CD14-positive monocyte (primary cell): ENCODE measurements around the gene MEIOSIN. TPM values are rescaled to one million over a fixed set of nuclear protein-coding genes. Genes with fewer than 3 reads are reported as not detected.

Experiments
- DNase-seq, 3 donors: peaks; one replicate each; pipeline ENCODE4 v3.0.0-alpha.2; 2011 to 2022
- H2AFZ ChIP-seq: 2 replicates; pipeline ENCODE4 v1.6.0; 2012; ENCODE audit warnings: mild to moderate bottlenecking, low read depth, low read length, inconsistent platforms; ENCODE audit not compliant: insufficient read depth, poor library complexity, severe bottlenecking
- H3K27ac ChIP-seq, 2 donors: 1 replicate in 1 of 2; 2 replicates in 1 of 2; pipeline ENCODE4 v1.5.1; 2012 to 2013; ENCODE audit warnings: low read length in 2 of 2, control low read depth in 1 of 2, inconsistent platforms in 1 of 2, low read depth in 1 of 2, mild to moderate bottlenecking in 1 of 2
- H3K27me3 ChIP-seq, 2 donors: one replicate each; pipeline versions ENCODE4 v1.6.0 to v1.6.1; 2011 to 2013; ENCODE audit warnings: low read length in 2 of 2; ENCODE audit not compliant: control insufficient read depth in 2 of 2, insufficient read depth in 2 of 2
- H3K36me3 ChIP-seq, 2 donors: replicated peaks in 1 of 2; 1 replicate in 1 of 2; 2 replicates in 1 of 2; pipeline versions ENCODE4 v1.5.1 to v1.6.1; 2012 to 2013; ENCODE audit warnings: low read length in 2 of 2, control low read depth in 1 of 2, inconsistent platforms in 1 of 2, mild to moderate bottlenecking in 1 of 2; ENCODE audit not compliant: insufficient read depth in 2 of 2, control insufficient read depth in 1 of 2
- H3K4me1 ChIP-seq, 2 donors: 1 replicate in 1 of 2; 2 replicates in 1 of 2; pipeline versions ENCODE4 v1.5.1 to v1.6.1; 2012 to 2013; ENCODE audit warnings: low read length in 2 of 2, control low read depth in 1 of 2, inconsistent platforms in 1 of 2, mild to moderate bottlenecking in 1 of 2, moderate library complexity in 1 of 2; ENCODE audit not compliant: insufficient read depth in 2 of 2, control insufficient read depth in 1 of 2
- H3K4me2 ChIP-seq: replicated peaks from 2 replicates; pipeline ENCODE3; 2012; ENCODE audit warnings: low read length, moderate library complexity, mild to moderate bottlenecking; ENCODE audit not compliant: poor library complexity, severe bottlenecking; ENCODE audit errors: extremely low read depth
- H3K4me3 ChIP-seq, 3 experiments: fragments of 200-600 bp in 1 of 3; sonication (generic) in 1 of 3; replicated peaks in 1 of 3; 1 replicate in 2 of 3; 2 replicates in 1 of 3; pipeline ENCODE4 v1.5.1; 2011 to 2013; ENCODE audit warnings: low read length in 3 of 3, mild to moderate bottlenecking in 3 of 3, control low read depth in 2 of 3, low read depth in 2 of 3, inconsistent platforms in 1 of 3, moderate library complexity in 1 of 3
- H3K79me2 ChIP-seq: 2 replicates; pipeline ENCODE4 v1.6.0; 2012; ENCODE audit warnings: mild to moderate bottlenecking, control low read depth, inconsistent platforms, low read length, moderate library complexity; ENCODE audit not compliant: insufficient read depth
- H3K9ac ChIP-seq: 2 replicates; pipeline ENCODE4 v1.6.0; 2017; ENCODE audit warnings: low read length, mild to moderate bottlenecking; ENCODE audit not compliant: insufficient read depth, poor library complexity, severe bottlenecking
- H3K9me3 ChIP-seq, 2 donors: replicated peaks in 1 of 2; 1 replicate in 1 of 2; 2 replicates in 1 of 2; pipeline versions ENCODE4 v1.5.1 to v1.6.1; 2012 to 2013; ENCODE audit warnings: low read length in 2 of 2, control low read depth in 1 of 2; ENCODE audit not compliant: control insufficient read depth in 1 of 2, insufficient read depth in 1 of 2
- H4K20me1 ChIP-seq: 2 replicates; pipeline ENCODE4 v1.6.0; 2012; ENCODE audit warnings: mild to moderate bottlenecking, low read length, control low read depth, moderate library complexity; ENCODE audit not compliant: insufficient read depth
- H3K27ac Mint-ChIP-seq, 7 donors: one replicate each; pipeline ENCODE4 v1.8.0; 2020; ENCODE audit warnings: mild to moderate bottlenecking in 7 of 7, mixed read lengths in 7 of 7, moderate library complexity in 6 of 7, inconsistent platforms in 2 of 7
- H3K27me3 Mint-ChIP-seq, 3 donors: one replicate each; pipeline ENCODE4 v1.8.0; 2021 to 2022; ENCODE audit warnings: low read depth in 3 of 3, mild to moderate bottlenecking in 3 of 3, mixed read lengths in 3 of 3, moderate library complexity in 3 of 3, inconsistent platforms in 1 of 3
- H3K36me3 Mint-ChIP-seq, 2 donors: one replicate each; pipeline ENCODE4 v1.8.0; 2020; ENCODE audit warnings: mixed read lengths in 2 of 2, inconsistent platforms in 1 of 2, mild to moderate bottlenecking in 1 of 2
- H3K4me1 Mint-ChIP-seq: one replicate; pipeline ENCODE4 v1.8.0; 2020; ENCODE audit warnings: mild to moderate bottlenecking, mixed read lengths
- H3K4me3 Mint-ChIP-seq, 2 donors: one replicate each; pipeline ENCODE4 v1.8.0; 2020; ENCODE audit warnings: mild to moderate bottlenecking in 2 of 2, mixed read lengths in 2 of 2, moderate library complexity in 1 of 2
- H3K9me3 Mint-ChIP-seq, 7 donors: one replicate each; pipeline ENCODE4 v1.8.0; 2020 to 2022; ENCODE audit warnings: mixed read lengths in 7 of 7, mild to moderate bottlenecking in 6 of 7, moderate library complexity in 6 of 7, inconsistent platforms in 2 of 7
- CTCF ChIP-seq: fragments of 200-600 bp; IDR thresholded peaks from one replicate; pipeline ENCODE4 v1.8.0; 2022; ENCODE audit warnings: antibody characterized with exemption, mild to moderate bottlenecking
- WGBS: methylation state at CpG from one replicate; pipeline ENCODE4 v1.1.5; 2013; ENCODE audit warnings: missing lambda C conversion rate; ENCODE audit not compliant: insufficient coverage; 5-methylcytosine and 5-hydroxymethylcytosine counted together
- intact Hi-C, 2 donors: fragments of 100-400 bp; cut with micrococcal nuclease; formaldehyde crosslinking; loops; one replicate each; pipeline versions ENCODE4 v1.15.0 to v1.15.1; 2023
- polyA plus RNA-seq, 3 donors: library from polyadenylated mRNA; depleted of rRNA in 1 of 3; unstranded in 2 of 3; stranded (reverse) in 1 of 3; fragments of 300-500 nt in 2 of 3; fragments of >200 nt in 1 of 3; fragmentation: Illumina TruSeq in 2 of 3; gene quantifications; 1 replicate in 2 of 3; 2 replicates in 1 of 3; pipeline ENCODE4 v1.2.3, GENCODE V29; 2012 to 2021

The MEIOSIN gene
- polyA plus RNA-seq, 3 donors = not detected

GRCh38 chr19:45692187-45693105, 40.8 kb upstream of the MEIOSIN start, which contains the start of gene QPCTL:
Gene QPCTL, plus strand, starts transcription at chr19:45692666. Its CDS starts 38 bp downstream, at chr19:45692704.
- peak within 1 kb of the TSS; percentile 52 to 90 (median 79) for H3K4me3 ChIP-seq
- Mint-ChIP-seq H3K27ac (peak within 1 kb of the TSS; percentile 97 to 100 (median 100)), H3K36me3 (peaks cover 34 to 46% of the 10 kb centered on the region in 2 donors), H3K9me3 (peaks cover 0 to 3% (median 0%) of the 10 kb centered on the region in 7 donors), H3K4me1 (peaks cover 23% of the 10 kb centered on the region), H3K27me3 (peaks cover 0 to 6% (median 0%) of the 10 kb centered on the region in 3 donors), H3K4me3 (peak within 1 kb of the TSS; percentile 93 to 98)
- TF ChIP-seq CTCF = no peak
- 0% methylated on average over 59 of the region's 70 CpGs for WGBS
- H4K20me1 ChIP-seq = no peaks in the 10 kb centered on the region
- H2AFZ ChIP-seq = peak within 1 kb of the TSS; percentile 79
- no peaks in the 10 kb centered on the region for H3K9me3 ChIP-seq
- intact Hi-C loops = loop anchor here in 1 of 2 donors (1.0 to 2.0 kb wide), 3 partner anchors 25 to 50 kb away; partner anchors contain the start of gene FBXO46
- H3K4me1 ChIP-seq = peaks cover 18 to 23% of the 10 kb centered on the region in 2 donors
- DNase-seq = peak; percentile 99
- H3K4me2 ChIP-seq = peak within 1 kb of the TSS; percentile 95
- H3K27me3 ChIP-seq = no peaks in the 10 kb centered on the region
- peak within 1 kb of the TSS; percentile 98 for H3K9ac ChIP-seq
- H3K36me3 ChIP-seq = peaks cover 21 to 30% of the 10 kb centered on the region in 2 donors
- peaks cover 19% of the 10 kb centered on the region for H3K79me2 ChIP-seq
- peak within 1 kb of the TSS; percentile 87 to 97 for H3K27ac ChIP-seq

- H3K36me3 Mint-ChIP-seq = peaks cover 30 to 42% of the 10 kb centered on the region in 2 donors
- H3K79me2 ChIP-seq = peaks cover 19% of the 10 kb centered on the region
- no peaks in the 10 kb centered on the region for H4K20me1 ChIP-seq
- peak overlapping the region; percentile 97 to 100 (median 100) for H3K27ac Mint-ChIP-seq
- no peaks in the 10 kb centered on the region for H3K9me3 ChIP-seq
- peak; percentile 93 for TF ChIP-seq CTCF
- peak overlapping the region; percentile 52 to 90 (median 79) for H3K4me3 ChIP-seq
- peaks cover 18 to 23% of the 10 kb centered on the region in 2 donors for H3K4me1 ChIP-seq
- peak overlapping the region; percentile 98 for H3K9ac ChIP-seq
- H2AFZ ChIP-seq = peak overlapping the region; percentile 79
- H3K27ac ChIP-seq = peak overlapping the region; percentile 87 to 97
- peaks cover 15 to 23% of the 10 kb centered on the region in 2 donors for H3K36me3 ChIP-seq
- DNase-seq = peak; percentile 54 to 76 (median 67)
- intact Hi-C loops = loop anchor here in 1 of 2 donors (1.0 to 2.0 kb wide), 3 partner anchors 24 to 50 kb away; partner anchors contain the start of gene FBXO46
- peaks cover 23% of the 10 kb centered on the region for H3K4me1 Mint-ChIP-seq
- no peaks in the 10 kb centered on the region for H3K27me3 ChIP-seq
- whole genome bisulfite sequencing = 1% methylated on average over 8 of the region's 22 CpGs
- peaks cover 0 to 3% (median 0%) of the 10 kb centered on the region in 7 donors for H3K9me3 Mint-ChIP-seq
- H3K4me2 ChIP-seq = peak overlapping the region; percentile 95
- peaks cover 0 to 6% (median 0%) of the 10 kb centered on the region in 3 donors for H3K27me3 Mint-ChIP-seq
- peak overlapping the region; percentile 93 to 98 for H3K4me3 Mint-ChIP-seq
These were observed 40.0 kb upstream of the MEIOSIN start for GRCh38 chr19:45693106-45693788.
